SK-N-SH treated with all-trans-retinoic acid at 6 μM for 48 hours (cell line): ENCODE data around the gene PAPSS2.

Experiments used
- CREB5 ChIP-seq: fragments of 250-450 bp; sonication (Bioruptor Pico); IDR thresholded peaks from 2 replicates; pipeline ENCODE4 v1.5.1; 2020; ENCODE audit warnings: low read depth, mild to moderate bottlenecking, moderate library complexity

PAPSS2 gene

DNA sequence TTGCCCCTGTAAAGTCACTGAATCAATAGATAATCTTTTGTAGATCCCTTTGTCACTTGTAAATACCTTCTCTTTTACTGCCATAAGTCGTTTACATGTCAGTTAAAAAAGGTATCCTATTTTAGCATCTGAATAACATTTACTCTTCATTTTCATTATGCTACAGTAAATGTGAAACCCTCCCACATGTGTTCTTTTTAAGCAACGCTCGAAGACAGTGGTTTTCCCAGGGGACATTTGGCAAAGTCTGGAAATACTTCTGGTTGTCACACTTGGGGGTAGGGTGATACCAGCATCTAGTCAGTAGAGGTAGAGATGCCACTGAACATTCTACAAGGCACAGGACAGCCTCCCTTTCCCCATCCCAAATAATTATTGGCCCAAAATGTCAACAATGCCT, 134.6 kb downstream of the PAPSS2 start (continued):
- no peak for TF ChIP-seq CREB5 (CRISPR knock-in tag)
- TF ChIP-seq, all 23 proteins: peak for 0
